ENCODE results near the gene RPTOR.

The RPTOR gene

GRCh38 chr17:80546267-80546666 is 1.6 kb downstream of the RPTOR start:
- no peak for DNase-seq (ENCODE audit: low spot score)
- no peak for TF ChIP-seq CTCF (IDR thresholded peaks at IDR 0.05; ENCODE audit: borderline replicate concordance, control extremely low read depth, extremely low read depth, insufficient read depth, missing control alignments)
- in situ Hi-C loops (cut with MboI; ENCODE audit: low sequenced_read_pairs, unreplicated experiment): no loop called here

GRCh38 chr17:80552523-80552922 is 7.9 kb downstream of the RPTOR start:
- TF ChIP-seq CTCF (IDR thresholded peaks at IDR 0.05; ENCODE audit: borderline replicate concordance, control extremely low read depth, extremely low read depth, insufficient read depth, missing control alignments): no peak
- DNase-seq (ENCODE audit: low spot score): no peak
- in situ Hi-C loops (cut with MboI; ENCODE audit: low sequenced_read_pairs, unreplicated experiment): no loop called here

- no peak for DNase-seq (ENCODE audit: low spot score)
- TF ChIP-seq CTCF (IDR thresholded peaks at IDR 0.05; ENCODE audit: borderline replicate concordance, control extremely low read depth, extremely low read depth, insufficient read depth, missing control alignments): no peak
- in situ Hi-C loops (cut with MboI; ENCODE audit: low sequenced_read_pairs, unreplicated experiment): no loop called here
These were observed 10.6 kb downstream of the RPTOR start for GRCh38 chr17:80555266-80555665.

- in situ Hi-C loops (cut with MboI; ENCODE audit: low sequenced_read_pairs, unreplicated experiment): no loop called here
- DNase-seq (ENCODE audit: low spot score): no peak
- no peak for TF ChIP-seq CTCF (IDR thresholded peaks at IDR 0.05; ENCODE audit: borderline replicate concordance, control extremely low read depth, extremely low read depth, insufficient read depth, missing control alignments)
These were observed 13.4 kb downstream of the RPTOR start for GRCh38 chr17:80558046-80558445.

- no peak for TF ChIP-seq CTCF (IDR thresholded peaks at IDR 0.05; ENCODE audit: borderline replicate concordance, control extremely low read depth, extremely low read depth, insufficient read depth, missing control alignments)
- DNase-seq (ENCODE audit: low spot score): no peak
- in situ Hi-C loops (cut with MboI; ENCODE audit: low sequenced_read_pairs, unreplicated experiment): no loop called here
These were observed 15.2 kb downstream of the RPTOR start for GRCh38 chr17:80559825-80560251.

GRCh38 chr17:80561541-80562114 is 17.0 kb downstream of the RPTOR start:
- in situ Hi-C loops (cut with MboI; ENCODE audit: low sequenced_read_pairs, unreplicated experiment): no loop called here
- TF ChIP-seq CTCF (IDR thresholded peaks at IDR 0.05; ENCODE audit: borderline replicate concordance, control extremely low read depth, extremely low read depth, insufficient read depth, missing control alignments): no peak
- no peak for DNase-seq (ENCODE audit: low spot score)

Measured in GM13976 (cell line).